Measurements from ENCODE around the gene LYRM1. TPM values are rescaled to one million over a fixed set of nuclear protein-coding genes. Genes with fewer than 3 reads are reported as not detected.

Gene LYRM1
- total RNA-seq, 1 donor from 2014 or later, result 37.7 TPM

DNA sequence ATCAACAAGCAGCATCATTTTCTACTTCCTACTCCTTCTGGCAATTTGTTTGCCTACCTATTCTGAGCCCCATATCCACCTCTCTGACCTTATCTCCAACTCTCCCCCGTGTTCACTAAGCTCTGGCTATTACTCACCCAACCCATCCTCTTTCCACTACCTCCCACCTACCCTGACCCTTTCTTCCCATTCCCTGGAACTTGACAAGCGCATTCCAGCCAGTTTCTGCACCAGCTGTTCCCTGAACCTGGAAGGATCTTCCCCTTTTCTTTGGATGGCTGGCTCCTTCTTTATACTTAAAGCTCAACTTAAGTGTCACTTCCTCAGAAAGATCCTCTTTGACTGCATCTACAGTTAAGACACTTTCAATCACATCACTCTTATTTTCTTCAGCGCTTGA, 2.6 kb upstream of the LYRM1 start:
- DNase-seq (ENCODE audit: low spot score), result no peak
- intact Hi-C loops (cut with DNase I), result loop anchor here (10.0 kb wide), 1 partner anchor 153 kb away; the partner anchor contains the start of gene THUMPD1

DNA sequence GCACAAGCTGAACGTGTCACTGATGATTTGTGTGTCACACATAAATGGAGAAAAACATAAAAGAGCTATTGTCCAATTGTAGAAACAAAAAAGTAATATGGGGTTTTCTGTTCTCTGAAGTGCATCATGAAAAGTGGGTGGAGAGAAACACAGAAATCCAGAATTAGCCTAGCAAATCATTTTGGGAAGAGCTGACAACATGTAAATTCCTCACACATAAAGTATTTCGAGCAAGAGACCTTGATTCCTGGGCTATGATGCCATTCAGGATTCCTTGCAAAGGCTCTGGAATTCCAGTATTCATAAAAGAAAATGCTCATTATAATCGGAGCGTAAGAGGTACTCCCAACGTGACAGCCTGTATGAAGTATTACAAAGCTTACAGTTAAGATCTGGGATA, 1.5 kb upstream of the LYRM1 start:
- no peak for DNase-seq (ENCODE audit: low spot score)
- intact Hi-C loops (cut with DNase I), result loop anchor here (10.0 kb wide), 1 partner anchor 154 kb away; the partner anchor contains the start of gene THUMPD1

DNA sequence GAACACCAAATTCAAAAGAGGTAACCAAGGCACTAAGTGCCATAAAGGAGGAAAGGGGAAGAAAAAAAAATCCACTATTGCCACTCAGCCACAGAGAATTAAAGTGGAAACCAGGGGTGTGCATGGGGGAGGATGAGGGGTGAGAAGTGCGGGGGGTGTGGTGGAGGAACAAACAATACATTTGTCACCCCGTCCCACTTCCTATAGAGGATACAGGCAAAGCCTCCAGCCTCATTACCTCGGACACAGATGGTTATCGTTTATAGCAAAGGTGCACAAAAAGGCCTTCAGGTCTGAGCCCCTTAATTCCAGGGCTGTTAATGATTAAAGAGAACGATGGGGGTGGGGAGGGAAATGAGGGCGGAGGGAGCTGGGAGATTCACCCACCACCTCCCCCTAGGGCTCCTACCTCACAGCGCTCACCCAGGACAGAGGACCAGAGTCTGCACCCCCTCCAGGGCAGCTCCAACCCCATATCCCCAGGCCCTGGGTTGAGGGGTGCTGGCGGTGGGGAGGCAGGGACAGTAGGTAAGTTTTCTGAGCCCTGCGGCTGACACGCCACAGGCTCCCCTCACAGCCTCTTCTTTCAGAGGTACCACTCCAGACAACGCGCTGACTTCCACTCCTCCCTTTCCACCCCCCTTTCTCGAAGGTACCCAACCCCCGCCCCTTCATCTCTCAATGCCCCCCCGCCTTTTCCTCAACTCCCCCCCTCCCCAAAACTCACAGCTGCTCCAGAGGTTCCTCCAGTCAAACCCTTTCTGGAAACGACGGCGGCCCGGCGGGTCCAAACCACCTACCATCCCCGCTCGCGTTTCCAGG, 883 bp upstream of the LYRM1 start:
- intact Hi-C loops (cut with DNase I), result loop anchor here (1.0 to 10.0 kb wide), 4 partner anchors 32 to 155 kb away; partner anchors contain the start of genes ERI2, REXO5 and THUMPD1

DNA sequence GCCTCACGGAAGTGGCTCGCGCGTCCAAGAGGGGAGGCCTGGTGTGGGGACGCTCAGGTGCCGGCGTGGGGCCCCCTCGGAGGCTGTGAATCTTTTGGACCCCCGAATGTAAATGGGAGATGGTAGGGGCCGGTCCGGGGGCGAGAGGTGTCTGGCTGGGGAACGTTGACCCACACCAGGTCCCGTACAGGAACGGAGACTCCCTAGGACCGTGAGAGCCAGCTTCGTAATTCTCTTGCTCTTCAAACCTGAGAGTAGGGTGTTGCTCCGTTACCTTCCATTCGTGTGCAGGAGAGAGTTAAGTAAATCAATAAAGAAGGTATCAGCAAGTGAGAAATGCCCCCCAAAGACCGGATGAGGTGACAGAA, 481 bp downstream of the LYRM1 start:
- intact Hi-C loops (cut with DNase I), result loop anchor here (5.0 to 10.0 kb wide), 2 partner anchors 34 to 96 kb away; partner anchors contain the start of genes ERI2 and REXO5
- DNase-seq (ENCODE audit: low spot score), result no peak

More for the DNA sequence above, 883 bp upstream of the LYRM1 start:
- no peak for DNase-seq (ENCODE audit: low spot score)

DNA sequence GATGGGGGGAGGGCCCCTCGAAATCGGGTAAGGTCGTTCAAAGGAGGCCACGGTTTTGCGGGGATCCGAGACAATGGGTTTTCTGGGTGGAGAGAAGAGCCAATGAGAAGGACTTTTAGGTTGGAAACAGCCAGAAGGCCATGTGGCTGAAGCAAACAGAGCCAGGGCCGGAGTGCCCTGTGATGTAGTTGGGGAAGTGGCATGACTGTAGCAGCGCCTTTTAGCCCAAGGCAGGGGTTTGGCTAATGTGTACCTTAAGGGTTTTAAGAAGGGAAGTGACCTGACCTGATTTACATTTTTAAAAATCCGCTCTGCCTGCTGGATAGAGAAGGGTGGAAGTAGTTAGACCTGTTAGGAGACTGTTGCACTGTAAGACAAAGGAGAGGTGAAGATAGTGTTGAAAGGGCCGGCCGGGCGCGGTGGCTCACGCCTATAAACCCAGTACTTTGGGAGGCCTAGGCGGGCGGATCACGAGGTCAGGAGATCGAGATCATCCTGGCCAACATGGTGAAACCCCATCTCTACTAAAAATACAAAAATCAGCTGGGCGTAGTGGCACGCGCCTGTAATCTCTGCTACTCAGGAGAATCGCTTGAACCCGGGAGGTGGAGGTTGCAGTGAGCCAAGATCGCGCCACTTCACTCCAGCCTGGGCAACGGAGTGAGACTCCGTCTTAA, 1.0 kb downstream of the LYRM1 start:
- DNase-seq (ENCODE audit: low spot score), result peak; percentile 85
- intact Hi-C loops (cut with DNase I), result loop anchor here (5.0 to 10.0 kb wide), 2 partner anchors 34 to 97 kb away; partner anchors contain the start of genes ERI2 and REXO5

- intact Hi-C loops (cut with DNase I), result loop anchor here (5.0 to 10.0 kb wide), 2 partner anchors 35 to 98 kb away; partner anchors contain the start of genes ERI2 and REXO5
Observed at GRCh38 chr16:20902426-20902825, 1.9 kb downstream of the LYRM1 start.

GRCh38 chr16:20903116-20903898, 2.7 kb downstream of the LYRM1 start:
- no peak for DNase-seq (ENCODE audit: low spot score)
- intact Hi-C loops (cut with DNase I), result loop anchor here (5.0 to 10.0 kb wide), 2 partner anchors 36 to 99 kb away; partner anchors contain the start of genes ERI2 and REXO5

More at GRCh38 chr16:20902426-20902825, 1.9 kb downstream of the LYRM1 start:
- DNase-seq (ENCODE audit: low spot score), result no peak

DNA sequence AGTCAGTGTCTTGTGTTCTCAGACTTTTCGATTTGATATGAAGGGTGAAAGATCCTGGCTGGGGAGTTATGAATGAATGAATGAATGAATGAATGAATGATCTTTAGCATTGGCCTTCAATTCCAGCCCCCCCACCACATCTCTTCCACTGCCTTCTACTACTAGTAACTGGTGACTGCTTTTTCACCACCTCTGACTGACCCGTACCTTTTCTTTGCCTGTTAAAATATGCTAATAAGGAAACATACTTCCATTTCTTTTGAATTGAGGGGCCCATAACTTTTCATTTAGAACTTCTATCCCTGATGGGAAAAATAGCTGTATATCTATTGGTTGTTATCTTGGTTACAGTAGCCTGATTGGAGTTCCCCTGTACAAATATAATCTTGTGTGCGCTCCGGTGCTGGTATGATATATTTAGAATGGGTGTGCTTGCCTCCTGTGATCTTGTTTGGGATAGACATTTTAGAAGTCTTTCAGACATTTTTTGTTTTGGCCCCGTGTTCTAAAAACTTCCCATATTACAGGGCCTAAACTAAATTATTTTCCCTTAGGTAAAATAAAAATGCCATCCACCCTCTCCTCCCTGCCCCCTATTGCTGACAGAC, 3.4 kb downstream of the LYRM1 start:
- DNase-seq (ENCODE audit: low spot score), result no peak
- intact Hi-C loops (cut with DNase I), result loop anchor here (5.0 to 10.0 kb wide), 2 partner anchors 37 to 99 kb away; partner anchors contain the start of genes ERI2 and REXO5

GRCh38 chr16:20904507-20905081, 4.0 kb downstream of the LYRM1 start:
- intact Hi-C loops (cut with DNase I), result loop anchor here (5.0 to 10.0 kb wide), 2 partner anchors 37 to 100 kb away; partner anchors contain the start of genes ERI2 and REXO5
- DNase-seq (ENCODE audit: low spot score), result no peak

- intact Hi-C loops (cut with DNase I), result loop anchor here (10.0 kb wide), 1 partner anchor 101 kb away; the partner anchor contains the start of genes ERI2 and REXO5
- DNase-seq (ENCODE audit: low spot score), result no peak
Observed at GRCh38 chr16:20905576-20905975, 5.0 kb downstream of the LYRM1 start.

DNA sequence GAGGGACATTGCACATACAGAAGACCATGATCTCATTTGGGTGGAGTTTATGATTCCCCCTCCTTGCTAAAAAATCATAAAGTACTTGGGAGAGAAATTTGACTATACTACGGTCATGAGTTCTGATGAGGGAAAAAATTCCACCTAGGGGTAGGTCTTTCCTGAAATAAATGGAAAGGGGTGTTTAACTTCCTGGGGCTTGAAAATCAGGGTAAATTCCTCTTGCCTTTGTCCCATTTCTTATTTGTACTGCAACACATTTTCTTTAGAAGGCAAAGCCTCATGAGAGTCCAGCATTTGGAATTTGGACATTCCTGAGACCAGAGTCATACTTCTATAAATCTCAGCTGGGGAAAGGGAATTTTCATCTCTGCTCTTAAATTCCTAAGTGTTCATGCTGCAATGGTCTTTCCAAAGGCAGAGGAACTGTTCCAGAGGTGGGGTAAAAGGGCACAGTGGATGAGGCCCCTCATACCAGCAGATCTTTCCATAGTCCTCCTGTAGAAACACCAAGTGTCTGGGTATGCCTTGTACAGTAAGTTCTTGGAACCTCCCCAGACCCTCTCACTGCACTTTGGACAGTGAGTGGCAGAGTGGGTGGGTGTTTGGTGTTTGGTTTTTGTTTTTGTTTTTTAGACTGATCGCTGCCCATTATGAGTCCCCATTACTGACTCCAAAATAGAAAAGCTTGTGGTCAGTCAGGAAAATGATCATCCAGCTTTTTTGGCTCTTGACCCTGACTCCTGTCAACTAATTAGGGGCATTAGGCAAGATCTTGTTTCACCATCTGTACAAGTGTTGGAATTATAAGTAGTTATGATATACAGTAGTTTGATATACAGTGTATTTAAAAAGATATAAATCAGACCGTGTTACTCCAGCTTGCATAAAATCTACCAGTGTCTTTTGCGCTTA, 6.0 kb downstream of the LYRM1 start:
- DNase-seq (ENCODE audit: low spot score), result no peak
- intact Hi-C loops (cut with DNase I), result loop anchor here (10.0 kb wide), 1 partner anchor 102 kb away; the partner anchor contains the start of genes ERI2 and REXO5

- intact Hi-C loops (cut with DNase I), result no loop called here
- no peak for DNase-seq (ENCODE audit: low spot score)
Observed at GRCh38 chr16:20910781-20911321, 10.3 kb downstream of the LYRM1 start.

DNA sequence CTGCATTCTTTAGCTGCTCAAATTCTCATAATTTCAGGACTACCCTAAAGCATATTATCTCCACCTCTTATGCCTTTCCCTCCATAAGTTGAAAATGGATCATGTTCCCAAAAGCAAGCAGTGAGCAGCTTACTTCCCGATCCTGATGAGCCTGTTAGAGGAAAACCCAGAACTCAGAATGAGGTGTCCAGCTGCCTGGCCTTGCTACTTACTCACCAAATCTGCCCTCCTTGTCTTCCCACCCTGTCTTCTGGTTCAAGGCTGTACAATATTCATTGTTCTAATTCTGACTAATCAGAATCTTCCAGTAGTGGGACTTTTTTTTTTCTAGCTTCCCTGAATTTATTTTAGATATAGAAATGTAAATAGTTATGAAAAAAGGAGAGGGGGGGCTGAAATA, 10.8 kb downstream of the LYRM1 start:
- intact Hi-C loops (cut with DNase I), result no loop called here
- no peak for DNase-seq (ENCODE audit: low spot score)

DNA sequence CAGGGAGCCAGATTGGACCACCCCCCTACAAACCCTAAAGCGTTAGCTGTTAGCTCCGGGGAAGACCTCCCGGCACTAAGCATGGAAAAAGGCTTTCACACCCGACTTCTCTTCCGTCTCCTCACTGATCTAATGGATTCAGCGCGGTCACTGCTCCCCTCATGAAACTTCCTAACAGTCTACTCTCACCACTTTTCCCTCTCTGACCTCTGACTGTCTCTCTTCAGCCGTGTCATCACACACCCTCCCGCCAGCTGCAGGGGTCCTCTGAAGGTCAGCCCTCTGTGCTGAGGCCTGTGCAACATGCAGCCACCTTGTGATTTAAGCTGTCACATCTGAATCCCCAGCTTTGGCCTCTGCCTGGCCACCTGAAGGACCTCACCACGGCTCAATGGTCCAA, 15.7 kb downstream of the LYRM1 start:
- no peak for DNase-seq (ENCODE audit: low spot score)
- intact Hi-C loops (cut with DNase I), result no loop called here

DNA sequence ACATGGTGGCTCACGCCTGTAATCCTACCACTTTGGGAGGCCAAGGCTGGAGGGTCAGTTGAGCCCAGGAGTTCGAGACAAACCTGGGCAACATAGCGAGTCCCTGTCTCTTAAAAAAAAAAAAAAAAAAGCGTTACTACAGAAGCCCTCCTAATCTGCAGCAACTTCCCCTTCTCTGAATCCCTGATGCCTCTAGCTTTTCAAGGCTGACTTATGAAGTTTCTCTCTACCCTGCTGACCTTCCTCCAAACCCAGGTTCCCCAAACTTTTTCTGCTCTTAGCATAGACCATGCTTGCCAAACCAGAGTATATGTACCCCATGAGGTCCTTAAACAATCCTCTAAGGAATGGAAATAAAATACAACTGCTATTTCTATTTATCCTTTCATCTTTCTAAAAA, 16.4 kb downstream of the LYRM1 start:
- intact Hi-C loops (cut with DNase I), result no loop called here
- DNase-seq (ENCODE audit: low spot score), result no peak

GRCh38 chr16:20918486-20919239, 18.1 kb downstream of the LYRM1 start:
- intact Hi-C loops (cut with DNase I), result no loop called here

More at GRCh38 chr16:20918486-20919239, 18.1 kb downstream of the LYRM1 start:
- DNase-seq (ENCODE audit: low spot score), result peak; percentile 78

Measured in cardiac septum (tissue), 1 donor.